NCI-H187 treated with DMSO at 0.1 percent for 48 hours (cell line): ENCODE data around the gene SEC61B.

Source experiments
- DNase-seq: peaks from one replicate; lab custom pipeline; 2025; lab: John Stamatoyannopoulos, UW

Gene SEC61B

DNA sequence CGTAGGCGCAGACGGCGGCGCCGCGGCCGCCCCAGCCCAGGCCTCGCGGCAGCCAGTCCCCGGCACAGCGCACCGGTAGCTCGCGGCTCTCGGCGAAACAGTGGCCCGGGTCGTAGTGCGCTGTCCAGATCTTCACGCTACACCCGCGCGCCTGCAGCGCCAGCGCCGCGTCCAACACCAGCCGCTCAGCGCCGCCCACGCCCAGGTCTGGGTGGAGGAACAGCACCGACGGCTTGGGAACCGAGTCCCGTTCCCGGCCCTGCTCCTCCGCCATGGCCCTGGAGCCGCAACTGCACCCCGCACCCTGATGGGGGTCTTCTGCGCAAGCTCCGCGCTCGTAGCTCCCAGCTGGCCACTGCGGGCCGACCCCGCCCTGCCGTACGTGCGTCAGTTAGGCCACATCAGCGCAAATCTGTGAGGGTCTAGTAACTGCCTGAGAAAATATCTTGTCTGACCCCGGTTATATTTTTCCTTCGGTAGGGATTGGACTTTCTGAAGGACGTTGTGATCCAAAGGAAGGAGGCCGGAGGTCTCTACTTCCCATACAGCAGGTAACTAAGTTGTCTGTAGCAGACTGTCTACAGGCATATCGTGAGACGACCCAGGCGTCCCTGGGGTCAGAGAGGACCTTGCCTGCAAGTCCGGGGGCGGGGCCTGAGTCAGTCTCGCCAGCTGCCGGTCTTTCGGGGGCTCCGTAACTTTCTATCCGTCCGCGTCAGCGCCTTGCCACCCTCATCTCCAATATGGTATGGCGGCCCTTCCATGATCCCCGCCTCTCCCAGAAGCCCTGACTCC lies at the start of gene SEC61B, which contains the start of gene ALG2:
Gene SEC61B (plus strand): TSS at position 662 of the 795 bp plus-strand sequence. CDS start 82 bp downstream, at position 744.
Gene ALG2 (minus strand): TSS at position 322 of the 795 bp plus-strand sequence. CDS start 48 bp downstream, at position 274.
- peak; percentile 19 for DNase-seq

- no peak for DNase-seq
These were observed 48.2 kb upstream of the SEC61B start for GRCh38 chr9:99173570-99174504.

- no peak for DNase-seq
These were observed 45.5 kb upstream of the SEC61B start for GRCh38 chr9:99176527-99177013.

DNA sequence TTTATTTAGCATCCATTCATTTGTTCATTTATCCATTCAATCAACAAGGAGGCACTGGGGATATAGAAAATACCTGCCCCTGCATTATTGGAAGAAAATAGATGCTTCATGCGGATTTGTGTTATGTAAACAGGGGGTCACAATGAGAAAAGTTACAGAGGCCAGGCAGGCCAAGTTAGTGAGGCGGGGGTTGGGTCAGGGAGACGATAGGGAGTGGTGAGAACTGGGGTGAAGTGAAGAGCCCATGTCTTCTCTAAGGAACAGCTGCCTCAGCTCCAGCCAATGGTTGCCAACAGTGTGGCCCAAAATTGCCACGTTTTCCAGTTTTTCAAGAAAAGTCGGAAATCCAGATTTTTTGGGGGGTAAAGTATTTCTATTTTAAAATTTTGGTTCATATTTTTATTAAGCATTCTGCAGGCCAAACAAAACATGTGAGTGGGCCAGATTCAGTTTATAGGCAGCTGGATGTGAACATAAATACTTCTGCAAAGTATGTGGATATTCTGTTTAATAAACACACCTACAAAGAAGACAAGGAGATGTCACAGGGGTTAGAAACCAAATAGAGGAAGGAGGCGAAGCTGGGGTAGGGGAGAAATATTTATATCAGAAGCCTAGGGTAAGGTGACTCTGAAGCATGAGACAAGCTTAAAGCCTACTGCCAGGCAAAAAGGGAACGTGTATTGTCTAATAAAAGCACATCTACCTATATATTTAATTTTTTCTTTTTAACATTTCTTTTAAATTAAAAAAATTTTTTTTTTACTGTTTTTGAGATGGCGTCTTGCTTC lies 44.3 kb upstream of the SEC61B start:
- no peak for DNase-seq

GRCh38 chr9:99178912-99179872 lies 42.9 kb upstream of the SEC61B start:
- no peak for DNase-seq

- DNase-seq = no peak
These were observed 41.9 kb upstream of the SEC61B start for GRCh38 chr9:99180199-99180598.

DNA sequence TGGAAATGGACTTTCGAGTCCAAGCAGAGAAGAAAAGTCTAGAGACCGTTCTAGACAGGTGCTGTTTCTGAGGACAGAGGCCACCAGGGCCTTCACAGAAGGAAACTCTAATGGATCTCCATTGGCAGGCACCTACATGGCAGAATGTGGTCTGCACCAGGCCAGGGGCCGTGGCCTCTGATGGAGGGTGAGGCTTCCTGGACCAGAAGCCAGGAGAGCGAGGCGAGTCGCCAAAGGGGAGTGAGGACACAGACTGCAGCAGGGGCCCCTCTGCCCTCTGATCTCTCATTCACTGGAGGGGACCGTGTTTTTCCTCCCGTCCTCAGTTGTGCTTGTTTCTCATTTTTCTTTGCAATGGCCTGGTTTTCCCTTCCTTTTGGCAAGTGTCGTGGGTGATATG lies 41.4 kb upstream of the SEC61B start:
- DNase-seq = no peak

- no peak for DNase-seq
These were observed 40.9 kb upstream of the SEC61B start for GRCh38 chr9:99181206-99181605.

DNA sequence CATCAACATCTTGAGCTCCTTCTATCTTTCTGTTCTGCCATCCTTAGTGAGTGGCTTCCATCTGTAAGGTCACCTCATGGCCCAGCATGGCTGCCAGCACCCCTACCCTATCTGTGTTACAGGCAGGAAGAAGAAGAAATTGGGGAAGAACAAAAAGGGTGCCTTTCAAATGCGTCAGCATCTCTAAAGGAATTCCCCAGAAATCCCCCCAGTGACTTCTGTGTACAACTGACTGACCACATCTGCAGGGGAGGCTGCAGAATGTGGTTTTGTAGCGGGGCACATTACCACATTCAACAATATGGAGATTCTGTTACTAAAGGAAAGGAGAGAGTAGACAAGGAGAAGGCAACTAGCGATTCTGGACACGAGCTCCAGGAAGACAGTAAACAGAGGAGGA lies 40.5 kb upstream of the SEC61B start:
- DNase-seq = no peak

DNA sequence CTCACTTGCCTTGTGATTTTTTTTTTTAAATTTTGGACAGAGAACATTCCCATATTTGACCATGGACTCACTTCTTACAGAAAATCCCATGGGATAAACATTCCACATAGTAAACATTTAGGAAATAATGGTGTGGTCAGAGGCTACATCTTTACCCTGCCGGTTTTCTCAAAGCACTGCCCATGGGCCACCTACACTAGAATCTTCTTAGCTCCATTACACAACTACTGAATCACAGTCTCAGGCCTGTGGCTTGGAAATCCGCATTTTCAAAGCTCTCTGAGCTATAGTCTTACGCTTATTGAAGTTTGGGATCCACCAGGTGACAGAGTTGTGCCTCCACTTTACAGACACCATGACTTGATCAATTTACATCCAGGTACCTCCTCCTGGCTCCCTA lies 39.7 kb upstream of the SEC61B start:
- DNase-seq = no peak

DNA sequence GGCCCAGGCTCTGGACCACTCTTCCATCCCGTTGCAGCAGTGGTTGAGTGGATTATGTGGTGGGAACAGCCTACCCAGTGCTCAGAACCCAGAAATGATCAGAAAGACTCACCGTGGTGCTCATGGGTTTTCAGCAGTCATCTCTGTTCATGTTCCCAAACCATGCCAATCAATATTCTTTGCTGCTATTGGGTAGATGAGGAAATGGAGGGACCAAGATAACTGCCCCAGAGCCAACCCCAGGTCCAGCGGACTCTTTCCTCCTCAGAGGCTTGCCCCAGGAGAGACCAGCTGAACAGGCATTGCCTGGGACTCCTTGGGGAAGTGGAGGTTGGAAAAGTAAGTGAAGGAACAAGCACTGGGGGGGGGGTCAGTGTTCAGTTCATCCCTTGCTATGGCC lies 38.5 kb upstream of the SEC61B start:
- no peak for DNase-seq

DNA sequence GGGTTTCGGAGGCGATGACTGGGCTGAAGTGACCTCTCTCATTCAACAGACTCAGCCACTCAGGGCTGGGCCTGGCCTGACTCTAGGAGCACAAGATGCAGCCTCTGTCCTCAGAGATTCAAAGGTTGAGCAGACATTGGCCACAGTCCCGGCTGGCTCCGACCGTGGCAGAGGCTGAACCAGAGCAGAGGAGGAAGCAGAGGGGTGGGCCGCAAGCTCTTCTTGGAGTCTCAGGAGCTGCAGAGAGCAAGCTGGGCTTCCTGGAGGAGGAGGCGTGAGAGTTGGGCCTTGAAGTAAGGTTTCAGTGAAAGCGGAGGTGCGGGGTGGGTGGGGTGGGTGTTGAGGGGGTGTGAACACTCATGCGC lies 38.0 kb upstream of the SEC61B start:
- no peak for DNase-seq

GRCh38 chr9:99184475-99185347 lies 37.4 kb upstream of the SEC61B start:
- peak; percentile 5 for DNase-seq

GRCh38 chr9:99185348-99185632 lies 36.8 kb upstream of the SEC61B start:
- DNase-seq = no peak

- DNase-seq = no peak
These were observed 36.1 kb upstream of the SEC61B start for GRCh38 chr9:99185934-99186333.

DNA sequence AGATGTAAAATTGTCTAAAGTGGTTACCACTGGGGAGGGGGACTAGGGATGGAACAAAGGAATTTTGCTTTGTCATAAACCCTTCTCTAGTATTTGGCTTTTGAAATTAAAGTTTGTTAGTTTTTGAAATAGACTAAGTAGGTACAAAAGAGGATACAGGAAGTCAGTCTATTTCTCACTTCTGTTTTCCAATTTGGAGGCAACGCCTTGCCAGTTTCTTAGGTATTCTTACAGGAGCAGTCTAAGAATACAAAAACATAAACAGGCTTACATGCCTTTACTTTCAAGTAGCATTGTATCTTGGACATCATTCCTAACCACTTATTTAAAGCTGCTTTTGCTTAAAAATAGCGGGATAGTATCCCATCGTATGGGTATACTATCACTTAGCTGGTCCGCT lies 34.8 kb upstream of the SEC61B start:
- no peak for DNase-seq

DNA sequence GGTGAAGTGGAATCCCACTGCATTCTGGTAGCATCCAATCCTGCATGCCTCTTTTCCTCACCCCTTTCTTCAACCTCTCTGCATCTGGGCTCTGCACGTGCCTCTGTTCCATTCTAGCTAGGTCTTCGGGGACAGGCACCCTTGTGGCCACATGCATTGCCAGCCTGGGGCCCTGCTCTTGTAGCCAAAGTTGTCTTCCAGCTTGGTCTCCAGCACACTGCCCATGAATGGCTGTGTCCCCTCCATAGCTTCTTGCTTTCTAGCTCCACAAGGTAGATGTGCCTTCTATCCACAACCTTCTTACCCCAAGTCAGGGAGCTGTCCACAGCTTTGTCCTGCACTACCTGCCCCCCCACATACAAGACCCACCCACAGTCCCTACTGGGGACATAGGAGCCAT lies 32.9 kb upstream of the SEC61B start:
- no peak for DNase-seq

GRCh38 chr9:99189887-99190596 lies 32.0 kb upstream of the SEC61B start:
- DNase-seq = no peak

GRCh38 chr9:99190597-99191283 lies 31.3 kb upstream of the SEC61B start:
- no peak for DNase-seq
